HG03060 (cell line): ENCODE measurements around the gene KCNQ2.

Source experiments
- ATAC-seq: cut with Tn5 transposase; IDR thresholded peaks from one replicate; pipeline ENCODE4 v1.9.1; 2021; ENCODE audit warnings: low read depth, moderate number of reproducible peaks; ENCODE audit not compliant: unreplicated experiment

Gene KCNQ2

DNA sequence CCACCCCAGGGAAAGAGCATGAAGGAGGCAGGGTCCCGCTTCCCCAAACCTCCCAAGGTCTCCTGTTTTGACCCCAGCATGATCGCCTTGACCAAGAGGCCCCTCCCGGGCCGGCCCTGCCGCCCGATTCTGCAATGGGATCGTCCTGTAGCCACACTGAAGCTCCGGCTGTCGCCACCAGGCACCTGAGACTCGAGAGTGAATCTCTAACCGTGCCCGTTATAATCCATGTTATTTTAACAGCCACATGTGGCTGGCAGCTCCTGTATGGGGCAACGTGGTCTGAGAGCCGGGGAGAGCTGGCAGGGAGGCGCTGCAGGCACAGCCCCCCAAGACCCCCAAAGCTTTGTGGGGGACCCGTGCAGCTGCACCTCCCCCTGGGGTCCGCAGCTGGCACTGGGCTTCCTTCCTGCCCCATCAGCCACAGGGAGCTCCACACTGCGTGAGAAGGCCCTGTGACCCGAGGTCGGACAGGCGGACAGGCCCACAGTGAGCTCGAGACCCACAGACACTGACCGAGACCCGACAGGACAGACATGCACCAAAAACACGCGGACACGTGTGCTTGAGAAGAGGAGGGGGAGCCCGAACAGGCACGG, 51.3 kb downstream of the KCNQ2 start:
- no peak for ATAC-seq

DNA sequence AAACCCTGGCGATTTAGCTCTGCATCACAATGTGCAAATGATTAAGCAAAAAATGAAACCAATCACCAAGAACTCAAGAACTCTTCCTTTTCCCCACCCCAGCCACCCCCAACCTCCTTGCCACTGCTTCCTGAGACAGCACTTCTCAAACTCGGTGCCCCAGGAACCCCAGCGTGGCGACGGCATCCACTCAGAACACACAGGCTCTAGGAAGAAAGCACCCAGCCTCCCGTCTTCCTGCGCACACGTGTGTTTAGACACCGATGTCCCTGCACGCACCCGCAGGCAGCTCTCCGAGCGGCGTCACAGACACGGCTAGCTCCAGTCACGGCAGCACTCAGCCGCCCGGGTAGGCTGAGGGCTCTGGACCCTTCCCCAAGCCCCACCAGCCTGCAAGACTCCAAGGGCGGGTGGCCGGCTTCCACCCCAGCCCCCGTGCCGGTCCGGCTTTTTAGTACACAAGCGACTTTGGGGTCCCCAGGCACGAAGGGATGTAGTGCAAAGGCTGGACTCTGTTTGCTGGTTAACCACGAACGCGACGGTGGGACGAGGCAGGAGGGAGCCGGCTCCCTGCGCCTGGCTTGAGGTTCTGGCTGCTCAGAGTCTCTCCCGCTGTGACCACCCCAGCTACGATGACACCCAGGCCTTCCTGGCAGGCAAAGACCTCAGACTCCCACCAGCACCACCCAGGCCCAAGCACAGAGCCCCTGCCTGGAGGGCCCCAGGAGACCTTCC, 51.9 kb downstream of the KCNQ2 start:
- ATAC-seq: no peak

GRCh38 chr20:63419299-63419698, 53.2 kb downstream of the KCNQ2 start:
- no peak for ATAC-seq

DNA sequence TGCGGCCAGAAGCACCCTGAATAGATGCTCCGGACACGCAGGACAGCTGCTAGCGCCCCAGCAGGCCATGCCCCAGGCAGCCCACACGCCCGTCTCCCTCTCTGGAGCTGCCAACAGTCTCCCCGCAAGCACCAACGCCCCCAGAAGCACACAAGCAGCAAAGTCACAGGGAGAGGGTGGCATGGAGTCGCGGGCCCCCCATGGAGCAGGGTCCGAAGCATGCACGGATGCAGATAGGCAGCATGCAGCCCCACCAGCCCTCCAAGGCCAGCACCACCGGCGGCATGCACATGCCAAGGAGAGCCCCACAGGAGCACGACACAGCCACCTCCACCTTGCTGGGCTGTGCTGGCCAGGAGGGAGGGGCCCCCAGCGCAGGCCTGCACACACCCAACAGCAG, 53.8 kb downstream of the KCNQ2 start:
- ATAC-seq: no peak

DNA sequence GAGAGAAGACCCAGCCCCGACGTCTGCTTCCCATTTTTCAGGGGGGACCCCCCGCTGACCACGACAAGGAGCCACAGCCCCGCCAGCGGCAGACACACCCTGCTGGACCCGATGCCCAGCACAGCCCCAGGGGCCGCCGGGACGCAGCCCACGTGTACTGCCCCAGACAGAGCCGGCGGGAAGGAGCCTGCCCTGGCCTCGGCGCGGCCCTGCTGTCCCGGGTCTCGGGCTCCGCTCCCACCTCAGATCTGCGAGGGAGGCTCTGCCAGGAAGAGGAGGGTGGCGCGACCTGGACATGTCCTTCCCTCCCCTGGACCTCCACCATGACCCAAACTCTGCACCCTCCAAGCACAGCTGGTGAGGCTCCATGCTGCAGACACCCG, 54.7 kb downstream of the KCNQ2 start:
- ATAC-seq: no peak

- ATAC-seq: no peak
Observed at GRCh38 chr20:63417097-63417737, 55.2 kb downstream of the KCNQ2 start.

DNA sequence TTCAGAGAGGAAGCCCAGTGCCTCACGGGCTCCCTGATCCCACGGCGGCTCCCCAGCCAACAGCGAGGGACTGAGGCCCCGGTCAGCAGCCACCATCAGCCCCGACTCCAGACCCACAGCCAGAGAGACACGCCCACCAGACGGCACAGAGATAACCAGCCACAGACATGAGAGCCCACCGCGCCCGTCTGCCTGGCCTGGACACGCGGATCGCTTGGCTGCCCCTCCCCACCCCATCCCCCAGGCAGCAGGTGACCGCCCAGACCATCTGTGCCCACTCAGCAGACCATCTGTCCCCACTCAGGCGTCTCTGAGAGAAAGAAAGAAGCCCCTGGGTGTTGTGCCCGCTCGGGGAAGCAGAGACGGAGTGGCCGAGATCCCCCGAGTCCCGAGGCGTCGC, 55.8 kb downstream of the KCNQ2 start:
- ATAC-seq: no peak

GRCh38 chr20:63415647-63416391, 56.6 kb downstream of the KCNQ2 start:
- no peak for ATAC-seq

DNA sequence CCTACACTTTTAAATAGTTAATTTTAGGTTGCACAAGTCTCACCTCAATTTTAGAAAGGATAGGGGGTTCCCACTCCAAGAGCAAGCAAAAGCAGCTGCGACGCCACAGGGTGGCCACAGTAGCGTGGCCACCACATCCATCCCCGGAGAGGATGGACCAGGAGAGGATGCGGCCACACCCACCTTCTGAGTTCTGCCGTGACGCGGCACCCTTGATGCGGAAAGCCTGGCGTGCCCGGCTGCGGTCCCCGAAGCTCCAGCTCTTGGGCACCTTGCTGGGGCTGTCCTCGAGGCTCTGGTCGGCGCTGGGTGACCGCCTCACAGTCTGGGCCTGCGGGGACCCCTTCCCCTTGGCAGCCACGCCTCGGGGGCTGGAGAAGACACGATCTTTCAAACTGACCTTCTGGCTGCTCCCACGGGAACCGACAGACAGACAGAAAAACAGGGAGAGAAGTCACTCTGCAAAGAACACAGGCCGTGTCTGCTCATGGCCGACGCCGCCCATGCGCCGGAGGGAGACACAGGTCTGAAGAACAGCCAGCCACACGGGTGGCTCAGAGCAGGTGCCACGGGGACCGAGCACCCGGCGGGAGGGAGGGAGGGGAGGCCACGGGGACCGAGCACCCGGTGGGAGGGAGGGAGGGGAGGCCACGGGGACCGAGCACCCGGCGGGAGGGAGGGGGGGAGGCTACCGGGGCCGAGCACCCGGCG, 57.6 kb downstream of the KCNQ2 start:
- ATAC-seq: no peak

- ATAC-seq: no peak
Observed at GRCh38 chr20:63413963-63414684, 58.3 kb downstream of the KCNQ2 start.

DNA sequence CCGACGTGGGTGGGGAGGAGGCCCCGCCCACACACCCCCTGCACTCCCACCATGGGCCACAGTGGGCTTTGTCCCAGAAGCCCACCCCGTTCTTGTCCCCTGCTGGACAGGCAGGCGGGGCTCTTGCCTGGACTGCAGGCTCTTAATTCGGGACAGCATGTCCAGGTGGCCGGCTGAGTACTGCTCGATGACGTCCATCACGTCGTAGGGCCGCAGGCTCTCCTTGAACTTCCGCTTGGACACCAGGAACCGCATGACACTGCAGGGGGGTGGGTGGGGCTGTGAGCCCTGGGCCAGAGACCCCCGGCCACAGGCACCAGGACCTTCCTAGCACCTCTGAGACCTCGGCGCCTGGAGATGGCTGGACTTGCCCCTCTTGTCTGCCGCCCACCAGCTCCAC, 59.1 kb downstream of the KCNQ2 start:
- no peak for ATAC-seq

GRCh38 chr20:63412889-63413288, 59.6 kb downstream of the KCNQ2 start:
- ATAC-seq: no peak

DNA sequence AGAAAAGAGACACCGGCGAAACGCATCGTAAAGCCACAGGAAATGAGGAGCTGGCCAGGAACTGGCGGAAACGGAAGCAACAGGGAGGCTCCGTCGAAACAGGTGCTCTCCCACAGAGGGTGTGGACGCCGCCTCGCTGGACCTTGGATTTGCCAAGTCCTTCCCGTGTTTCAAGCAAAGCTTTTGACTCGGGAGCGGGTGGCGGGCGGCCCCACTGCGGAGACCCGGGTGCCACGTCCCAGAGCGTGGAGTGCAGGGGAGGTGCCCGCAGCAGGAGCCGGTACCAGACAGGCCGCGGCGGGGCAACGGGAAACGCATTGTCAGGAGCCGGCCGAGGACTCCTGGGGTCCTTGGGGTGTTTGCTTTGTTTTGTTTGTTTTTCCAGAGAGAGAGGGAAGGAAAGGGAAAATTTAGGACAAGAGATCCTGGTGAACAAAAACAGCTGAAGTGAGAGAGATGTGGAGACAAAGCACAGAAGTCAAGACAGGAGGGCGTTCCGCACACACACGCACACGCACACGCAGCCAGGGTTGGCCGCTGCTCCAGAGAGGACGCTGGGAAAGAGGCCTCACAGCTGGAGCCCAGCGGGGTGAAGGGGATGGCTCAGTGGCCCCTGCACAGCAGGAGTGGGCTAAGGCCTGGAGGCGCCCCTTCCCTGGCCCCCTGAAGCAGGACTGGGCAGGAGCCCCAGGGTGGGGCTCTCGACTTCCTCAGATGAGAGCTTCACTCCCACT, 60.4 kb downstream of the KCNQ2 start:
- no peak for ATAC-seq

DNA sequence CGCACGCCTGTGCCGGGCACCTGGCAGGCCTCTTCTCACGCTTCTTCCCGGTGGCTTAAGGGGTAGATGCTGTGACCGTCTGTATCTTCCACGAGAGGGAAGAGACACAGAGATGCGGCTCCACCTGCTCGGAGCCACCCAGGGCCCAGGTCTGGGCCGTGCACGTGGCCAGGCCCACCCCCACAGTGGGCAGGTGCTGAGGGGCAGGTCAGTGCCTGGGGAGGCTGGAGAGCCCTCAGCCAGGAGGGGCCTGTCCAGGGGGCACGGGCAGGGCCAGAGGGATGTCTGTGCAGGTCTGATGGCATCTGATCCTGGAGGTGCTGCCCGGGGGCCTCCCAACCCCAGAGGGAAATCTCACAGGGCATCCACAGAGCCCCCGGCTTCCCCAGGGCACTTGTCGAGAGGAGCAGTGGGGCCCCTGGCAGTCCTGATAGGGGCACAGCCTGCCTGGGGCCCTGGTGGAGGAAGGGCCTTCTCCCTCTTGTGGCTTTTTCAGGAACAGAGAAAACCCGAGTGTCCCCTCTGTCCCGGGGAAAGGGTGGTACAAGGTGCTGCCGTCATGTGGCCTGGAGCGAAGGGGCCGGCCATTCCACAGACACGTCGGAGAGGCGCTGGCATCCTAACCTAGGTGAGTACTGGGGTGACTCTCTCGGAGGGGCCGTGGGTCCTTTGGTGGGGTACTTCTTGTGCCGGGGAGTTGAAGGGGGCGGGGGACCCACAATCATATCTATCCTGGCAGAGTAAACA, 61.1 kb downstream of the KCNQ2 start:
- ATAC-seq: no peak

- ATAC-seq: no peak
Observed at GRCh38 chr20:63409834-63410435, 62.5 kb downstream of the KCNQ2 start.

- ATAC-seq: no peak
Observed at GRCh38 chr20:63409066-63409833, 63.2 kb downstream of the KCNQ2 start.

DNA sequence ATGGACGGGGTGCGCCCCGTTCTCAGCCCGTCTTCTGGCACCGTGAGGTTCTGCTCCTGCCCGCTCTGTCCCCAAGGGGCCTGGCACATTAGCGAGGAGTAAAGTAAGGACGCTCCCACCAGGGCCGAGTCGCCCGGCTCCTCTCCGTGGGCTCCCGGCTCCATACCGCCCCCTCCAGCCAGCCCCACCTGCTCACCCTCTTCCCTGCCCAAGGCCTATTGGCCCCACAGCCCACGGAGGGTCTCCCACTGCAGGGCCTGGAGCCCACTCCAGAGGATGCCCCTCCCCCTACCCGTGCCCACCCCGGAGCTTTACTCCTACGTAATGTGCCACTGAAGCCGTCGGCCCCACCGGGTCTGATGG, 63.8 kb downstream of the KCNQ2 start:
- no peak for ATAC-seq
